K562 (cell line): Measurements from ENCODE around the gene CEMIP. TPM values are rescaled to one million over a fixed set of nuclear protein-coding genes. Genes with fewer than 3 reads are reported as not detected.

Experiments
- ASH1L ChIP-seq: fragments of 450-650 bp; IDR thresholded peaks from 2 replicates; pipeline ENCODE4 v1.6.1; 2018; ENCODE audit warnings: borderline replicate concordance, mild to moderate bottlenecking, low read depth; ENCODE audit not compliant: partially characterized antibody
- BDP1 ChIP-seq: IDR thresholded peaks from 3 replicates; pipeline ENCODE4 v1.6.1; 2011; ENCODE audit not compliant: insufficient read length, insufficient read depth
- BMI1 ChIP-seq: fragments of 150-350 bp; IDR thresholded peaks from 2 replicates; pipeline ENCODE4 v1.6.1; 2014; ENCODE audit warnings: low read length
- BRCA1 ChIP-seq, 2 experiments: fragments of 450-650 bp in 1 of 2; sonication (generic) in 1 of 2; formaldehyde crosslinking in 1 of 2; IDR thresholded peaks; 2 replicates each; pipeline versions ENCODE4 v1.5.0 to v1.6.1; 2017 to 2020; ENCODE audit warnings: mild to moderate bottlenecking in 1 of 2, missing genetic modification reagents in 1 of 2
- NR0B1 ChIP-seq: fragments of 450-650 bp; IDR thresholded peaks from one replicate; pipeline ENCODE4 v1.6.1; 2018; ENCODE audit warnings: mild to moderate bottlenecking, moderate library complexity; ENCODE audit not compliant: partially characterized antibody
- THRAP3 ChIP-seq: fragments of 450-650 bp; IDR thresholded peaks from 2 replicates; pipeline ENCODE4 v1.6.1; 2016; ENCODE audit warnings: mild to moderate bottlenecking, inconsistent platforms, borderline replicate concordance
- U2AF2 ChIP-seq: fragments of 200-400 bp; formaldehyde crosslinking; optimal IDR thresholded peaks from 2 replicates; pipeline ENCODE3; 2017; ENCODE audit warnings: low read depth, mild to moderate bottlenecking, low read length
- ZBTB34 ChIP-seq: fragments of 250-450 bp; sonication (Bioruptor Pico); IDR thresholded peaks from 2 replicates; pipeline ENCODE4 v1.8.0; 2021; ENCODE audit warnings: mild to moderate bottlenecking, moderate library complexity
- polyA plus RNA-seq, 8 experiments: library from polyadenylated mRNA; depleted of rRNA in 4 of 8; stranded (reverse) in 5 of 8; unstranded in 3 of 8; fragments of >200 nt; fragmentation: Nextera tagmentation in 2 of 8; fragmentation: Illumina TruSeq in 1 of 8; extraction: Ambion mirVana in 2 of 8; extraction: Trizol in 1 of 8; gene quantifications; 2 replicates each; pipeline versions ENCODE4 v1.2.1 to v1.2.3, GENCODE V29; 2011 to 2014; ENCODE audit warnings: inconsistent platforms in 1 of 8, missing spikeins in 1 of 8
- total RNA-seq, 7 experiments: library from RNA; depleted of rRNA in 6 of 7; stranded (reverse); fragments of >200 nt in 6 of 7; fragmentation: Illumina TruSeq in 2 of 7; extraction: Trizol in 2 of 7; gene quantifications; 2 replicates each; pipeline versions ENCODE4 v1.2.1 to v1.2.3, GENCODE V29; 2011 to 2021; ENCODE audit warnings: low replicate concordance in 1 of 7
- TF ChIP-seq, protein P1 (sequence below): fragments of 250-450 bp; sonication (Bioruptor Pico); IDR thresholded peaks from 2 replicates; pipeline ENCODE4 v1.6.1; 2021; ENCODE audit warnings: mild to moderate bottlenecking

CEMIP gene
- total and polyA plus RNA-seq, 9 of the 15 experiments (the other 6 are each of a cell fraction or from before 2014, with no cell fraction given): 0.33 TPM; not detected in 8

GRCh38 chr15:80822256-80822655, 43.1 kb downstream of the CEMIP start (continued):
- TF ChIP-seq ASH1L (no peak), U2AF2 (no peak), THRAP3 (no peak), BMI1 (no peak), NR0B1 (no peak), BDP1 (no peak), BRCA1 (IDR thresholded peaks at IDR 0.05) (no peak), BRCA1 (CRISPR knock-in tag; IDR thresholded peaks at IDR 0.05) (no peak), ZBTB34 (CRISPR knock-in tag) (no peak)
- TF ChIP-seq, protein P1, sequence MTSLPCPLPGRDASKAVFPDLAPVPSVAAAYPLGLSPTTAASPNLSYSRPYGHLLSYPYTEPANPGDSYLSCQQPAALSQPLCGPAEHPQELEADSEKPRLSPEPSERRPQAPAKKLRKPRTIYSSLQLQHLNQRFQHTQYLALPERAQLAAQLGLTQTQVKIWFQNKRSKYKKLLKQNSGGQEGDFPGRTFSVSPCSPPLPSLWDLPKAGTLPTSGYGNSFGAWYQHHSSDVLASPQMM (CRISPR knock-in tag): no peak
